ENCODE measurements around the gene ZNF205.
"Not testable (repeated sequence)": the region's sequence is repeated elsewhere in the genome, so short reads cannot be mapped to it uniquely, and the experiment has no call there.

ZNF205 gene

GRCh38 chr16:3112058-3112880, at the start of gene ZNF205:
Gene ZNF205 (plus strand): TSS chr16:3112586. CDS start chr16:3113431, 845 bp downstream.
- DNase-seq = no peak

- DNase-seq = no peak
Observed at GRCh38 chr16:3063625-3064386, 48.6 kb upstream of the ZNF205 start.

GRCh38 chr16:3065069-3065741, 47.2 kb upstream of the ZNF205 start, which contains the start of gene IL32:
Gene IL32 (plus strand): TSS chr16:3065640. CDS start chr16:3065812, 172 bp downstream.
- peak; percentile 89 for DNase-seq

GRCh38 chr16:3065742-3066439, 46.5 kb upstream of the ZNF205 start:
- DNase-seq = no peak

- DNase-seq = no peak
Observed at GRCh38 chr16:3066440-3066748, 46.0 kb upstream of the ZNF205 start.

- peak; percentile 52 for DNase-seq
Observed at GRCh38 chr16:3068487-3068886, 43.9 kb upstream of the ZNF205 start.

- DNase-seq = not testable (repeated sequence)
Observed at GRCh38 chr16:3069146-3069545, 43.2 kb upstream of the ZNF205 start.

- peak; percentile 55 for DNase-seq
Observed at GRCh38 chr16:3070608-3071111, 41.7 kb upstream of the ZNF205 start.

- DNase-seq = peak; percentile 47
Observed at GRCh38 chr16:3071655-3072054, 40.7 kb upstream of the ZNF205 start.

GRCh38 chr16:3072148-3072547, 40.2 kb upstream of the ZNF205 start:
- peak; percentile 60 for DNase-seq

GRCh38 chr16:3072576-3073263, 39.7 kb upstream of the ZNF205 start:
- DNase-seq = peak; percentile 64

- no peak for DNase-seq
Observed at GRCh38 chr16:3073448-3073847, 38.9 kb upstream of the ZNF205 start.

GRCh38 chr16:3074860-3075522, 37.4 kb upstream of the ZNF205 start:
- peak; percentile 89 for DNase-seq

GRCh38 chr16:3075523-3075915, 36.9 kb upstream of the ZNF205 start:
- peak; percentile 38 for DNase-seq

- DNase-seq = not testable (repeated sequence)
Observed at GRCh38 chr16:3075946-3076345, 36.4 kb upstream of the ZNF205 start.

GRCh38 chr16:3076577-3076976, 35.8 kb upstream of the ZNF205 start:
- no peak for DNase-seq

- DNase-seq = no peak
Observed at GRCh38 chr16:3080024-3080423, 32.4 kb upstream of the ZNF205 start.

- not testable (repeated sequence) for DNase-seq
Observed at GRCh38 chr16:3081957-3082356, 30.4 kb upstream of the ZNF205 start.

GRCh38 chr16:3083408-3083807, 29.0 kb upstream of the ZNF205 start:
- DNase-seq = not testable (repeated sequence)

- no peak for DNase-seq
Observed at GRCh38 chr16:3084491-3084890, 27.9 kb upstream of the ZNF205 start.

GRCh38 chr16:3084969-3085670, 27.3 kb upstream of the ZNF205 start:
- DNase-seq = no peak

All from CD4-positive, alpha-beta T cell treated with Interleukin-10 for 1 hour (primary cell).